Astrocyte (in vitro differentiated cells and primary cell): ENCODE measurements around the gene HBS1L. TPM values are rescaled to one million over a fixed set of nuclear protein-coding genes. Genes with fewer than 3 reads are reported as not detected.

ENCODE experiments used
- DNase-seq: peaks from one replicate; pipeline ENCODE4 v3.0.0-alpha.2; 2010; ENCODE audit warnings: low read depth
- FAIRE-seq: peaks from 2 replicates; lab custom pipeline; 2011; peaks lifted over from hg19 to GRCh38; lab: Jason Lieb, UNC
- H2AFZ ChIP-seq: 2 replicates; pipeline ENCODE4 v1.6.0; 2012; ENCODE audit warnings: low read depth, low read length, inconsistent platforms
- H3K27ac ChIP-seq: 2 replicates; pipeline ENCODE4 v1.5.1; 2011; ENCODE audit warnings: low read depth, low read length, inconsistent platforms
- H3K27me3 ChIP-seq: 2 replicates; pipeline ENCODE4 v1.6.0; 2011; ENCODE audit warnings: low read length, inconsistent platforms; ENCODE audit not compliant: insufficient read depth
- H3K36me3 ChIP-seq: 2 replicates; pipeline ENCODE4 v1.5.1; 2011; ENCODE audit warnings: low read length, inconsistent platforms; ENCODE audit not compliant: insufficient read depth
- H3K4me1 ChIP-seq: 2 replicates; pipeline ENCODE4 v1.5.1; 2011; ENCODE audit warnings: low read length, inconsistent platforms; ENCODE audit not compliant: insufficient read depth
- H3K4me2 ChIP-seq: 2 replicates; pipeline ENCODE4 v1.6.0; 2012; ENCODE audit warnings: low read length, inconsistent platforms
- H3K4me3 ChIP-seq: 2 replicates; pipeline ENCODE4 v1.5.1; 2011; ENCODE audit warnings: low read depth, mild to moderate bottlenecking, low read length, inconsistent platforms; ENCODE audit not compliant: insufficient read depth
- H3K79me2 ChIP-seq: 2 replicates; pipeline ENCODE4 v1.6.0; 2012; ENCODE audit warnings: mild to moderate bottlenecking, low read length, inconsistent platforms; ENCODE audit not compliant: insufficient read depth
- H3K9ac ChIP-seq: 2 replicates; pipeline ENCODE4 v1.6.0; 2012; ENCODE audit warnings: mild to moderate bottlenecking, low read length, inconsistent platforms
- H3K9me3 ChIP-seq: 2 replicates; pipeline ENCODE4 v1.5.1; 2012; ENCODE audit warnings: low read depth, mild to moderate bottlenecking, low read length, inconsistent platforms; ENCODE audit not compliant: insufficient read depth
- H4K20me1 ChIP-seq: 2 replicates; pipeline ENCODE4 v1.6.0; 2012; ENCODE audit warnings: low read length, inconsistent platforms; ENCODE audit not compliant: insufficient read depth
- H3K27ac Mint-ChIP-seq: one replicate; pipeline ENCODE4 v1.8.0; 2021; ENCODE audit warnings: mild to moderate bottlenecking, mixed read lengths; ENCODE audit not compliant: unreplicated experiment
- H3K27me3 Mint-ChIP-seq: one replicate; pipeline ENCODE4 v1.8.0; 2021; ENCODE audit warnings: low read depth, mixed read lengths; ENCODE audit not compliant: unreplicated experiment
- H3K36me3 Mint-ChIP-seq: one replicate; pipeline ENCODE4 v1.8.0; 2021; ENCODE audit warnings: low read depth, mixed read lengths; ENCODE audit not compliant: unreplicated experiment
- H3K4me1 Mint-ChIP-seq: one replicate; pipeline ENCODE4 v1.8.0; 2021; ENCODE audit warnings: low read depth, mixed read lengths; ENCODE audit not compliant: unreplicated experiment
- H3K4me3 Mint-ChIP-seq: one replicate; pipeline ENCODE4 v1.8.0; 2021; ENCODE audit warnings: mild to moderate bottlenecking, moderate library complexity, mixed read lengths; ENCODE audit not compliant: unreplicated experiment
- H3K9me3 Mint-ChIP-seq: one replicate; pipeline ENCODE4 v1.8.0; 2021; ENCODE audit warnings: mild to moderate bottlenecking, mixed read lengths; ENCODE audit not compliant: unreplicated experiment
- CTCF ChIP-seq: IDR thresholded peaks from 2 replicates; pipeline ENCODE4 v1.5.1; 2011; ENCODE audit warnings: low read depth, mild to moderate bottlenecking, inconsistent platforms, low read length, moderate library complexity; ENCODE audit not compliant: insufficient read depth
- EZH2 ChIP-seq: IDR thresholded peaks from 2 replicates; pipeline ENCODE4 v1.6.1; 2012; ENCODE audit warnings: mild to moderate bottlenecking, low read length, inconsistent platforms; ENCODE audit not compliant: insufficient read depth
- total RNA-seq: library from RNA; stranded (reverse); gene quantifications from 2 replicates; pipeline ENCODE4 v1.2.1, GENCODE V29; 2021

Gene HBS1L
- total RNA-seq, 1 donor from 2014 or later = 87.8 TPM

- Histone ChIP-seq H2AFZ (no peak overlapping the region), H3K36me3 (no peaks in the 10 kb centered on the region), H3K4me2 (no peak overlapping the region), H3K4me3 (no peak overlapping the region), H3K9ac (no peak overlapping the region), H3K4me1 (no peaks in the 10 kb centered on the region), H3K9me3 (no peaks in the 10 kb centered on the region), H3K79me2 (peaks cover 42% of the 10 kb centered on the region), H3K27me3 (no peaks in the 10 kb centered on the region), H3K27ac (no peak overlapping the region), H4K20me1 (peaks cover 12% of the 10 kb centered on the region)
- Mint-ChIP-seq H3K4me1 (no peaks in the 10 kb centered on the region), H3K4me3 (no peak overlapping the region), H3K36me3 (no peaks in the 10 kb centered on the region), H3K27me3 (no peaks in the 10 kb centered on the region), H3K9me3 (no peaks in the 10 kb centered on the region), H3K27ac (no peak overlapping the region)
- FAIRE-seq (no peak), DNase-seq (no peak)
- TF ChIP-seq CTCF (no peak), EZH2 (no peak)
Measured at GRCh38 chr6:135025175-135025574, 29.4 kb downstream of the HBS1L start.

- H3K79me2 ChIP-seq = peaks cover 28% of the 10 kb centered on the region
- H3K9me3 Mint-ChIP-seq = no peaks in the 10 kb centered on the region
Measured at GRCh38 chr6:135022050-135022697, 32.4 kb downstream of the HBS1L start.

More at GRCh38 chr6:135022050-135022697, 32.4 kb downstream of the HBS1L start:
- Mint-ChIP-seq H3K36me3 (no peaks in the 10 kb centered on the region), H3K27me3 (no peaks in the 10 kb centered on the region), H3K27ac (no peak overlapping the region), H3K4me3 (no peak overlapping the region), H3K4me1 (no peaks in the 10 kb centered on the region)
- H2AFZ ChIP-seq = no peak overlapping the region
- H3K4me3 ChIP-seq = no peak overlapping the region
- no peaks in the 10 kb centered on the region for H3K36me3 ChIP-seq
- H3K9ac ChIP-seq = no peak overlapping the region
- H3K27me3 ChIP-seq = no peaks in the 10 kb centered on the region
- no peak overlapping the region for H3K27ac ChIP-seq
- DNase-seq (no peak), FAIRE-seq (no peak)
- no peaks in the 10 kb centered on the region for H3K4me1 ChIP-seq
- H4K20me1 ChIP-seq = peaks cover 4% of the 10 kb centered on the region
- TF ChIP-seq EZH2 (no peak), CTCF (no peak)
- H3K4me2 ChIP-seq = no peak overlapping the region
- no peaks in the 10 kb centered on the region for H3K9me3 ChIP-seq
